ENCODE measurements around the gene BEST2.

Gene BEST2

GRCh38 chr19:12772323-12772722 lies 20.7 kb downstream of the BEST2 start:
- no peak for DNase-seq

- no peak for DNase-seq
Observed at GRCh38 chr19:12773571-12773970, 22.0 kb downstream of the BEST2 start.

GRCh38 chr19:12774588-12775555 lies 23.3 kb downstream of the BEST2 start, which contains the start of gene HOOK2:
TSS of gene HOOK2 (minus strand) at chr19:12775552. CDS start at chr19:12775449, 103 bp downstream.
- peak; percentile 84 for DNase-seq

- peak; percentile 24 for DNase-seq
Observed at GRCh38 chr19:12777217-12778016, 25.8 kb downstream of the BEST2 start.

- no peak for DNase-seq
Observed at GRCh38 chr19:12778017-12778904, 26.7 kb downstream of the BEST2 start.

DNA sequence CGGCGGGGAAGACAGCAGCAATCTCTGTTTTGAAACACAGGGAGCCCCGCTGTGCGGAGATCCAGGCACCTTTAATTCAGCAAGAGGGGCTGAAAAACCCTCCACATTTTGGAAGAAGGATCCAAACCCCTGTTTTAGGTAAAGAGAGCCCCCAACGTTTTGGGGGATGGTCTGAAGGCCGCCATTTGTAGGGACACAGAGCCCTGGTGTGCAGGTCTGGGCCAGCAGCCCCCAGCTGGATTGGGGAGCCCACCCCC lies 27.2 kb downstream of the BEST2 start:
- no peak for DNase-seq

- no peak for DNase-seq
Observed at GRCh38 chr19:12779162-12779993, 27.8 kb downstream of the BEST2 start.

DNA sequence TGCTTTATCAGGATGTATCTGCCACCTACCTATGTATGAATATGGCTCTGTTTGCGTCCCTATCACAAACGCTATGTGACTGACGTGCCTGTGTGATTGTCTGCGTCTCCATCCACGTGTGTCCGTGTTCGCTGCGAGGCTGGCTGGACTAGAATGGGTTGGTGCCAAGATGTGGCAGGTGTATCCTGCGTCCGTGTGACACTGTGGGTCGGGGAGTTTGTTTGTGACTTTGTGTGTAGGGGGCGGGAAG lies 30.5 kb downstream of the BEST2 start:
- DNase-seq, result no peak

GRCh38 chr19:12782424-12783290 lies 31.1 kb downstream of the BEST2 start:
- no peak for DNase-seq

DNA sequence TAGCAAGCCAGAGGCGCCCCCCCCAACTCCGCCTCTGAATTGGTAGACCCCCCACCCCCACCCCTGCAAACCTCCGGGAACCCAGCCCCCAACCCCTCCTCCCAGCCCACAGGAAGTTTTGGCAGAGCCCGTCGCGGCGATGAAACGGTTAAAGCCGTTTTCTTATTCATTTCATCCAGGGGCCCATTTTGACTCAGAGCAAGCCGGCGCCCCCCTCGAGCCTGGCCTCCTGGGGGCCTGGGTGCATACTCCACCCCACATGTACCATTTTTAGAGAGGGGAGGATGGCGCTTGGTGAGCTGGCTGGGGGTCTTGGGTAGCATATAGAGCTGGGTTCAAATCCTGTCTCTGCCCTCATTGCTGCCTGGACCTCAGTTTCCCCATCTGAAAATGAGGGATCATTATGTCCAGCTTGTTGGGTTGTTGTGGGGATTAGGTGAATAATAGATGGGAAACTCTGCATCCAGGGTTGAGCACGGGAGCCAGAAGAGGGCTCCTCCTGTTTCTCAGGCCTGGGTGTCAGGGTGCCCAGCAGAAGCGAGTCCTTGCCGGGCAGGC lies 31.8 kb downstream of the BEST2 start:
- no peak for DNase-seq

- no peak for DNase-seq
Observed at GRCh38 chr19:12783849-12784393, 32.3 kb downstream of the BEST2 start.

DNA sequence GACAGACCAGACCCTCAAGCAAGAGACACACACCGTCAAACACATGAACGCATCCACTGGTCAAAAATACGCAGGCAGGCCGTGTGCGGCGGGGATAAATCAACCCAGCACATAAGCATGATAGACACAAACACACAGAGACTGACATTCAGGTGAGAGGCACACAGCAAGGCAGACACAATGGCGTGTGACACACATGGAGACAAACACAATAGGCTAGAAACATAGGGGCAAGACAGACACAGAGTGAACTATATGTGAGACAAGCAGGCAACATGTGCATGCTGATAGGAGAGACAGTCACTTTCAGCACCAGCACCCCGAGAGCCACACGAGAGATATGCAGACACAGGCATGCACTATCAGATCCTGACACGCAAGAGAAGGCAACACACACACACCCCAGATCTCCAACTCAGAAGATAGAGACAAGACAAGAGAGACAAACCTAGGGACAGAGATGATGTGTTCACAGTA lies 32.8 kb downstream of the BEST2 start:
- DNase-seq, result no peak

DNA sequence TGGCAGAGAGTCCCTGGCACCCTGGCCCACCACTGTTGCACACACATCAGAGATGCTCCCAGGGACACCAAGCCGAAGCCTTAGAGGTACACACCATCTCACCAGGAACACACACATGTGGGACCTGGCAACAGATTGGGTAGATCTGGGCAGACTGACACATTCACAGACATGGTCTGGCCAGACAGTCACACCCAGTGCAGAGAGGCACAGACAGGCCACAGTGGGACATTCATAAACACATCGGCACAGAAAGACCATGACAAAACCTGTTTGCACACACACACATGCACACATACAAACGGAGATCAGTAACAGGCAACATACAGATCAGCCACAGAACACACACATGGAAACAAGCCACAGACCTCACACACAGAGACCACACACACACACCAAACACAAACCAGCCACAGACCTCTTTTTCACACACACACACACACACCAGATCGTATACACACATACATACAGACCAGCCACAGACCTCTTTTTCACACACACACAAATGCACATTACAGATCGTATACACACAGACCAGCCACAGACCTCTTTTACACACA lies 33.4 kb downstream of the BEST2 start:
- DNase-seq, result no peak

DNA sequence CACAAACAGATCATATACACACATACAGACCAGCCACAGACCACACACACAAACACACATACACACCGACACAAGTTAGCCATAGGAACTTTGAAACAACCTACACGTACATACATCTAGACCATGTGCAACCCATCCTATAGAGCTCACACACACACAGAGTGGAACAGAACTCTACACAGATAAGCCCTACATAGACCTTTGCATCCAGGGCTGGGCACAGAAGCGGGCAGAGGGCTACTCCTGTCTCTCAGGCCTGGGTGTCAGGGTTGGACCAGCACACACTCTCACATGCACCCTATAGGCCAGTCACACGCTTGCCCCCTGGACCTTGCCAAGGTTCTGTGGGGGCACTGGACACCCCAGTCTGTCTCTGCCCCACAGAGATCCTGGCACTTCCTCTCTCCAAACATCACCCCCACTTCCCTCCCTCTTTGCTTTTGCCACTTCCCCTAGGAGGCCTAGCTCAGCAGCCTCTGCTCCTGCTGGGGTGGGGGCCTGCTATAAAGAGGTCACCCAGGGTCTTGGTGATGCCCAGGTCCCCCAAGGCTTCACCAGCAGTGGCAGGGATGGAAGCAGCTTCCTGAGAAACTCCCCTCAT lies 33.9 kb downstream of the BEST2 start:
- no peak for DNase-seq

DNA sequence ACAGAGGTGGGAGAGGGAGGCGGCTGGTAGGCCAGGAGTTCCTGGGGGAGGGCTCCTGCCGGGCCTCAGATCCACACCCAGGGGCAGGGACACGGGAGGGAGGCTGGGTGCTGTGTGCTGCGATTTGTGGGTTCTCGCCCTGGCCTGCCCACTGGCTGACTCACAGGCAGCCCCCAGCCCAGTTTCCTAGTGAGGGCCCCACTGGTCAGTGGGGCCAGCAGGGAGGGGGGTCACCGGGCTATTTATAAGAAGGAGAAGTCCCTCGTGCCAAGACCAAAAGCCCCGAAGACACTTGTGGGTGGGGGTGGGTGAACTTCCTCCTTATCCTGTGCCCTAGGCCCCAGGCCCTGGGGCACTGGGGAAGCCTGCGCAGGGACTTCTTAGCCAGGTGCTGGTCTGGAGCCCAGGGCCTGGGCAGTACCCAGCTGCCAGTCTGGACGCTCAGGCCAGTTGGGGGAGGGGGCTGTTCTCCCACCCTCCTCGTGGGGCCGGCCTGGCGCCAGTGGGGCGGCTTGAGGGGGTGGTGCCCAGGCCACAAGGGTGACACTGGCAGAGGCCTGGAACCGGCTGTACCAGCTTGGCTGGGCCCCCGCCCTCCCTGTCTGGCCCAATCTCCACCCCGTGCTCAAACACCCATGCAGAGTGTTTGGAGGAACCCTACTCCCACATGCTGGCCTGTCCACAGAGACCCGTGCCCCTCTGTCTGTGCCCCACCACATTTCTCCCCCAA lies 34.7 kb downstream of the BEST2 start:
- no peak for DNase-seq

DNA sequence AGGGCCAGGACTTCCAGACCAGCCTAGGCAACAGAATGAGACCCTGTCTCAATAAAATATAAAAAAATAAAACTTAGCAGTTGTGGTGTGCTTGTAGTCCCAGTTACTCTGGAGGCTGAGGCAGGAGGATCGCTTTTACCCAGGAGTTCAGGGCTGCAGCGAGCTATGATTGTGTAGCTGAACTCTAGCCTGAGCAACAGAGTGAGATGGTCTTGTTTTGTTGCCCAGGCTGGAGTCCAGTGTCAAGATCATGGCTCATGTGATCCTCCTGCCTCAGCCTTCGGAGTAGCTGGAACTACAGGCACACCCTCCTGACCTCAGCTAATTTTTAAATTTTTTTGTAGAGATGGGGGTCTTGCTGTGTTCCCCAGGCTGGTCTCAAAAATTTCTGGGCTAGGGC lies 35.4 kb downstream of the BEST2 start:
- DNase-seq, result no peak

GRCh38 chr19:12787458-12787857 lies 35.9 kb downstream of the BEST2 start:
- DNase-seq, result no peak

DNA sequence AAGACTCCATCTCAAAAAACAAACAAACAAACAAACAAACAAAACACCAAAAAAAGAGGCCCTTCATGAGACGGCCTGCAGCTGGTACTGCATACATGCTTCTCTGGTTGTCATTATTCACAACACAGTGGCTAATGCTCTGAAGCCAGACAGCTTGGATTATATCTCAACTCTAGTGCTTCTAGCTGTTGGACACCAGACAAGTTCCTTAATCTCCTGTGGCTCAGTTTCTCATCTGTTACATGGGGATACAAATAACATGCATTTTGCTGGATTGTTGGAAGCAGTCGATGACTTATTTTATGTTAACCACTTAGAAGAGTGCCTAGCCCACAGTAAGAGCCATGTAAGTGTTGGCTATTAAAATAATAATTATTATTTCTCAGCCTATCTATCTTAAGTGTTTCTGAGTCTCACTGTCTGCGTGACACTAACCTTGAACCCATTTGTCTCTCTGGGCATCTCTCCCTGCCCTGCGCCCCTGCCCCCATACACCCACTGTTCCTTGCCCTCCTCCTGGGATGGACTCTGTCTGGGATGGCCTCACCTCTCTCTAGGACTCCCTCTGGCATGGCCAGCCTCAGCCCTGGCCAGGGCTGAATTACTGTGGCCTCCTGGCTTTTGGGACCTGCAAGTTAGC lies 36.6 kb downstream of the BEST2 start:
- DNase-seq, result no peak

- DNase-seq, result no peak
Observed at GRCh38 chr19:12788682-12789097, 37.1 kb downstream of the BEST2 start.

All from NCI-H1048 (cell line).